SK-N-DZ (cell line): ENCODE measurements around the gene FDXR.

Source experiments
- DNase-seq: peaks from one replicate; pipeline ENCODE4 v3.0.0-alpha.2; 2015; ENCODE audit warnings: low spot score

The FDXR gene

DNA sequence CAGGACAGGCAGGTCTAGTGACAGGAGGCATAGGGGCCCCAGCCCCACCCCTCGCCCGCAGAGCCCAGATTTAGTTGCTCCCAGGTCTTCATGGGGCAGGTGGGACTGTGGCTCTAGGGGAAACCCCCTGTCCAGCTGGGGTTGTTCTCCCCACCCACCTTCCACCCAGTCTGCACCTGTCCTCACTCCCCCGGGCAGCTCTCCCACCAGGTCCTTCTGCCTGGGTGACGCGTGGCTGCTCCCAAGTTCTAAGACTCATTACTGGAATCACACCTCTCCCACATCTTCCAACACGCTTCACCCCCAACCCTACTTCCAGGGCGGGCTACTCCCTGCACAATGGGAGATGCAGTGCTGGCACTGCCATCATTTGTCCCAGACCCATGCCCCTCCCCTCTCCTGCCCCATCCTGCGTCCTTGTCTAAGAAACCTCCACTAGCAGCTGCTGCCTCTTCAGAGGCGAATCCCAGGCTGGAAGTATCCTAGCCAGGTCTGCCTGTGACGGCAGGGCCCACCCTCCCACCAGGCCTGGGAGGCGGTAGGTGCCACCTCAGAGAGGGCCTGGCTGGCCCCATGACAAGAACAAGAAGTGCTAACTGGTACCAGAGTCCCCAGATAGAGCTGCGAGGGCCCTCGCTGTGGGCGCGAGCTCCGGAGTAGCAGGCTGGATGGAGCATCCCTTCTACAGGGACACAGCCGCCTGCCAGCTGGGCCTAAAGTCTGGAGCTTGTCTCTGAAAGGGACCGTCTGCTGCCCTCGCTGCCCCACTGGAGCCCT is 35.9 kb downstream of the FDXR start:
- no peak for DNase-seq

DNA sequence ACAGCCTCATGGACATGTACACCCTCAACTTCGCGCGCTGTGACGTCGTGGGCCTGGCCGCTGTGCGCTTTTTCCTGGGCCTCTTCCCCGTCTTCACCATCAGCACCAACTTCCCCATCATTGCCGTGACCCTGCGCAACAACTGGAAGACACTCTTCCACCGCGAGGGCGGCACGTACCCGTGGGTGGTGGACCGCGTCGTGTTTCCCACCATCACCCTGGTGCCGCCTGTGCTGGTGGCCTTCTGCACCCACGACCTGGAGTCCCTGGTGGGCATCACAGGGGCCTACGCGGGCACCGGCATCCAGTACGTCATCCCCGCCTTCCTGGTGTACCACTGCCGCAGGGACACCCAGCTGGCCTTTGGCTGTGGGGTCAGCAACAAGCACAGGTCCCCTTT is 36.6 kb downstream of the FDXR start:
- DNase-seq: no peak

DNA sequence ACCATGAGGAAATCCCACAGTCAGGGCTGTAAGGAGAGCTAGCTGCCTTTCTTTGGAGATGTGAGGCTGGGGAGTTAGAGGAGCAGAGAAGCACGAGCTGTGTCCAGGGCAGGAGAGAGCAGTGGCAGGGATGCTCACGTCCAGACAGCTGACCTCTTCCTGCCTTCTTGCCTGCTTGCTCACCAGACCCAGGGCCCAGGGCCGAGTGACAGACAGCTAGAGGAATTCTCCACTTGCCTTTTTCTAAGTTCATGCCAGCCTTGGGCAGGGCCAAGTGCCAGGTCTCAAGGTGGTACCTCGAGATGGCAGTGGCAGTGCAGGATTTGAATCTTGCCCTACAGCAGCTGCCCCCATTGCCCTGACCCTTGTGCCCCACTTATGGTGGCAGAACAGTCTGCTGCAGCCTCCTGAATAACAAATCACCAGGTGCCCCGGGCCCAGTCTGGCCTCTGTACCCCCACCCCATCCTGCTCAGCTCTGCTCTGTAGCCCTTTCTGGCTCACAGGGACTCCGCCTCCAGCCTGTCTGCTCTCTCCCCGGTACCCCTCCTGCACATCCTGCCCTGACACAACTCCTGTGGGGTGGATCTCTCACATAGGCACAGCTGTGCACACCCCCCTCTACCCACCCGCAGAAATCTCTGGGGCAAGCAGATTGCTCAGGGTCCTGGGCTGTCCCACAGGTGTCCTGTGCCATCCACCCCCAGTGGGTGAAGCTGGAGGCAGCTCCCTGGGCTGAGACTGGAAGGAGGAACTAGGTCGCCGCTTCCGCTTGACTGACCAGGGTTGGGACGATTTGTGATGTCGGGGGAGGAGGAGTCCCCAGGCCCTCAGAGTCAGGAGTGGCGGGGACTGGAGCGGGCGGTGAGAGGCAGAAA is 39.1 kb downstream of the FDXR start:
- peak; percentile 43 for DNase-seq

DNA sequence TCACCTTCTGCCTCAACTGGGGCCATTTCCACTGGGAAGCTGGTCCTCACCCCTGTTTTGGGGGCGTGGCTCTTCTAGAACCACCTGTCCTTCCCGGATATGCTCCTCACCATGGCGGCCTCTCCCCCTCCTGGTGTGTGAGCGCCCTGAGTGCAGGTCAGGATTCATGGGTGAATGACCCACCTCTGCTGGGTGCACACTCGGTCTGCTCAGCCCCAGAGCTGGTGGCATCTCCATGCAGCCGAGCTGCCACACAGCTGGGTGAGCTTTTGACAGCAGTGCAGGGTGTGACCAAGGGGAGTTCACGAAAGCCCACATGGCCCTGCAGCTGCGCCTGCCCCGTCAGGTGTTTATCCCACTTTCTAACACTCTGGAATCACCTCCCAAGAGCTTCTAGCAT is 40.4 kb downstream of the FDXR start:
- DNase-seq: no peak

DNA sequence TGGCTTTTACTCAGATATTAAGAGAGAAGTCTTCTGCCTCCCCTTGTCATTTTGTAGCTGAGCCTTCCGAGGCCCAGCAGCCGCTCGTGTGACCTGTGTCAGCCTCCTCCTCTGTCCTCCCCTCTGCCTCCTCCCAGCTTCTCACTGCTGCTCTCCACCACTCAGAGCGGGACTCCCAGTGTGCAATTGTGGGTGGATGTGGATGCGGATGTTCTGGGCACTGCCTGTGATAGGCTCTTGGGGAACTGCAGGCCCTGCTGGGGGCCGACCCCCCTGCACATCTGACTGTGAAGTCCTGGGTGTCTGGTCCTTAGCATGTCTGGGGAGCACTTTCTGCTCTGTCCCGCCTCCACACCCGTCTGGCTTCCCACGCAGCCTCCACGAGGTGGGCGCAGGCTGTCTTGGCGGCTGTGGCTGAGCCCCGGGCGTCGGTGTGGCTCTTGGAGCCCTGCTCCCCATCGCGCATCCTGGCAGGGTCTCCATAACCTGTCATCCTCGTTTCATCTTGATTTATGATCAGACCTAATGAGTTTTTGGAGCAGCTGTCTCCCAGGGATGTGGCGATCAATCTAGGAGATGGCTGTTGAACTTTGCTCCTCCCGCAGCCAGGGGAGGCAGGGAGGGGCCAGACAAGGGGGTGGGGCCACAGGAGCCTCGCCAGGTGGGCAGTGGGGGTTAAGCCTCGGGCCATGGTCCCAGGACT is 41.2 kb downstream of the FDXR start:
- DNase-seq: peak; percentile 91

DNA sequence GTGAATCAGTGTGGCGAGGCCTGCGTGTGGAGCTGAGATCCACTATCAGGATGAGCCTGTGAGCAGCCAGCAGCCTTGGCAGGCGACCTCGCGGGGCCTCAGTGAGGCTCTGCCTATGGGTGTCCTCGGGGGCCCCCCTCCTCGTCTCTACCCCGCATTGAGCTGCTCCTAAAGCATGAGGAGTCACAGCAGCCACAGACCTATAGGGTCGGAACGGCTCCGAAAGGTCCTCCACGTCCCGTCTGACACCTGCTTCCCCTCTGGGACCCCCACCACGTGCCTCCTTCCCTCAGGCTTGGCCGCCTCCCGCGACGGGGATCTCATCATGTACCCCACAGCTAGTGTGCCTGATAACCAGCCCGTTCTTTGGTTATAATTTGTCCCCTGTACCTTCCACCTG is 41.9 kb downstream of the FDXR start:
- DNase-seq: no peak

DNA sequence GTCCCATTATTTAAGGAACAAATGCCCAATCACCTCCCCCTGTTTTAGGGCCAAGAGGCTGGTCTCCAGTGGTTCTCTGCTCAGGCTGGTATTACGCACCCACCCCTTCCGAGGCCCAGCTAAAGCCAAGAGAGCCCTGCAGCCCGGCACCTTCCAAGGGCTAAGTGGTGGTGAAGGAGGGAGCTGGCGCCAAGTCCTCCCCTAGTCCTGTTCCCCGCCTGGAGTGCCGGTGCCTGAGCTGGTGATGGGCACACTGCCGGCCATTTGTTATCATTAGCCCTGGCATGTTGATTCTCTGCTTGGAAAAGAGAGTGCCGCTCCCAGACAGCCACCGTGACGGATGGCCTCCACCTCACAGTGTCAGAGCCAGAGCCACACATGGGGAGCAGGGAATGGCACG is 45.0 kb downstream of the FDXR start:
- DNase-seq: no peak

DNA sequence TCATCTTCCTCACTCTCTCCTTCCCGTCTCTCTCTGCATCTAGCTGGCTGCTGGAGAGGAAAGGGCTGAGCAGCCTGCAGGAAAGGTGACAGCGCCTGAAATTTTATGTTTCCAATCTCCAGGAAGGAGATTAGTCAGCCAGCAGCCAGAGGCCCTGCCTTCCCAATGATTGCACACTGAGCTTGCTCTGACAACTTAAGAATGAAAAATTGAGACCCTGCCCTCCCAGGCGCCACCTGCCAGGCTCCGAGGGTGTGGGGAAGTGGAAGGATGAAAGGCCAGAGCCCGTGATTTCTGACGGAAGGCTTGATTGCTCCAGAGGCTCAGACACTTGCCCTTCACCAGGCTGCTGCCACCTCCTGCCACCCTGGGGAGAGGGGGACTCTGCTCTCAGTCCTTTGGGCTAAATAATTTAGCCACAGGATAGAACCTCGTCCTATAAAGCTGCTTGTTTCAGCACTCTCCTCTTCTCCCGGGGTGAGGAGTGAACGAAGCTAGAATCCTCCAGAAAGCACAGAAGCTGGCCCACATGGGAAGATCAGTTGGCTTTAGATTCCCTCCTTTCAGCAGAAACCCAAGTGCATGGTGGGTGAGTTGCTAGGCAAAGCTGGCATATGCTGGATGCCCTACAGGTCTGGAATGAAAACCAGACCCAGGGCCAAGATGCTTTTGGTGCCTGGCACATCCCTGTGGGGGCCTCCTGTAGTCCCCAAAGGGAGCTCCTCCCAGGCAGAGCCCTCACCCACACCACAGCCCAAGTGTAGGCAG is 46.7 kb downstream of the FDXR start:
- DNase-seq: no peak

DNA sequence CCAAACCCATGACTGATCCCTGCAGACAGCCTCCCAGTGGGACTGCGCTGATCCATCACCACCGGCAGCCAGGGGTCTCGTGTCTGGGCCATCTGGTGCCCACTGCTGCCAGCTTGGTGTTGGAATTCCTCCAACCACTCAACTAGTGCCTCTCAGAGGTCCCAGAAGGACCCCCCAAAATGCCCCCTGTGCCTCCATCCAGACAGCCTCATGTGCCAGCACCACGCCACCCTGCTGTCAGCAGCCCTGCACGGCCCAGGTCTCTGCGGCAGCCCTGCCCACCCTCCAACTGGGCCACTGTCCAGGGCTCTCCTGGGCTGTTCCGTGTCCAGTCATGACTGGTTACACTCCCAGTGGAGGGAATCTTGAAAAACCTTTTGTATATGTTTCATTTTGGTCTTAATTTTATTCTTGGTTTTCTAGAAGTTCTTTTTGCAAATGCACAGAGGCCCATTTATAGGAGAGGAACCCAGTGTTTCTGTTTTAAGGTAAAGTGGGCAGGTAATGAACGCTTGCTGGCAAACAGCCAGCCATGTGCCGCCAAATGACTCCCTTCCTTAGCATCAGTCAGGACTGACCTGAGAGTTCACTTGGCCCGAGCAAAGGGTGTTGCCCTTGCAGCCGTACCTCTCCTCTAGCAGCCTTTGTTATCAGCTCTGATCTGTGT is 47.7 kb downstream of the FDXR start:
- no peak for DNase-seq

DNA sequence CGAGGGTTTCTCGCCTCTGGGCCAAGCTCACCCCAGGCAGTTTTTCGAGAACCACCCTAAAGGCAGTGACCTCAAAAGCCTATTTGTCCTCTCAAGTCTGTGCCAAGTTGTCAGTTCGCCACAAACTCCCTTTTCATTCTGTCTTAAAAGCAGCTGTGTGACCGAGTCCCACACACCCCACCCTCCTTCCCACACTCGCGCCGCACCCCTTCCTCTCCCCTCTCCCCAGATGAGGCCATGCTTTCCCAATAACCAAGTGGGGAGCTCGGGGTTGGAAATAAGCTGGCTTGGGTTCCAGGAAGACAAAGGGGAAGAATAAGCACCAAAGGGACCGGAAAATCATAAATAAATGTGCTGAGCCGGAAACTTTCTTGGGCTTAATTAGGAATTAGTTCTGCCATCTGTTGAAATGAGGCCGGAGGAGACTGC is 49.8 kb downstream of the FDXR start:
- DNase-seq: no peak

DNA sequence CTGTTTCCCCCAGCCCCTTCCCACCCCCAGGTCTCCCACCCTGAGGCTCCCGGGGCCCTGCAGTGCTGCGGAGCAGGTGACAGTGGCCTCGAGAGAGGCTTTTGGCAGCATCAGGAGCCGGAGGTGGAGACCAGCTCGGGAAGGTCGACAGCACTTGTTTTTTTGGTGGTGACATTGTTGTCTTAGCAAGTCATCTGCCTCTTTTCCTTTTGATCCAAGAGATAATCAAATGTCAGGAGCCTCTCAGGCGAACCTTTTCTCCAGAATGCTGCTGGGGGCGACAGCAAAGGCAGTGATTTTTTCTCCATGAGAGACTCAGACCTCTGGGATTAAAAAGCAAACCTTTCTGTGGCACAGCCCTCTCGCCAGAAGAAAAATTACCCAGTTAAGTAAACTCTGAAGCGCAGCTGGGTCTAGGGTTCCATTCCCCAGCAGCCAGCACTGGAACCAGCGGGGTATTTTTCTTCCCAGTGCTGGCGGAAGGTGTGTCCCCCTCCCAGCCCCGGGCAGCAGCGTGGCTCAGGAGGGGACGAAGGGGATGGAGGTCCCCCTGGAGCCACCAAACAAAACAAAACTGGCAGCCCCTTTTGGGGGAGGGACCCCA is 50.4 kb downstream of the FDXR start:
- DNase-seq: no peak

DNA sequence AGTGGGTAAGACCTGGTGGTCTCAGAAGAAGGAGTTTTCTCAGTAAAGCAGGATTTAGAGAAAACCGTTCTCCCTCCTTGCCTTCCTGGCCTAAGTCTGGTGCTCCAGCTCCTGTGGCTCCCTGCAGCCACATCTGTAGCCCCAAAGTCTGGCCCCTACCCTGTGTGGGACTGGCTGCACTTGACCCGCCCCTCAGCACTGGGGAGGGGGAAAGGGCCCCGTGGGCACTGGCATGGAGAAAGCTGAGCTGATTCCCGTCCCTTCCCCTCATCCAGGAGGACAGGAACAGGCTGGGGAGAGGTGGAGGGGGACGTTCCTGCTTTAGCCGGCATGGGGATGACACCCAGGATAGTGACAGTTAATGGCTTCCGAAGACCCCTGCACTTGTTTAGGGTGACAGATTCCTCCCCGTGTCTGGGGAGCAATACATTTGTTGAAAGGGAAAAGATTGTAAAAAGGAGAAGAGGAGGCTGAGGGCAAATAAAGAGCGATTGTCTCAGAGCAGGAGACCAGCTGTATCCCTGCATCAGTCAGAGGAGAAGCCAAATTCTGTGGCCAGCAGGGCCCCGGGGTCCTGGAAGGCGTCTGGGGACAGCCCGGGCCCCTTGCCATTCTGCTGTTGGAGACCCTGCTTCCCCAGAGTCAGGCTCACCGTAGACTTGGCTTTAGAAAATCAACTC is 51.0 kb downstream of the FDXR start:
- no peak for DNase-seq

DNA sequence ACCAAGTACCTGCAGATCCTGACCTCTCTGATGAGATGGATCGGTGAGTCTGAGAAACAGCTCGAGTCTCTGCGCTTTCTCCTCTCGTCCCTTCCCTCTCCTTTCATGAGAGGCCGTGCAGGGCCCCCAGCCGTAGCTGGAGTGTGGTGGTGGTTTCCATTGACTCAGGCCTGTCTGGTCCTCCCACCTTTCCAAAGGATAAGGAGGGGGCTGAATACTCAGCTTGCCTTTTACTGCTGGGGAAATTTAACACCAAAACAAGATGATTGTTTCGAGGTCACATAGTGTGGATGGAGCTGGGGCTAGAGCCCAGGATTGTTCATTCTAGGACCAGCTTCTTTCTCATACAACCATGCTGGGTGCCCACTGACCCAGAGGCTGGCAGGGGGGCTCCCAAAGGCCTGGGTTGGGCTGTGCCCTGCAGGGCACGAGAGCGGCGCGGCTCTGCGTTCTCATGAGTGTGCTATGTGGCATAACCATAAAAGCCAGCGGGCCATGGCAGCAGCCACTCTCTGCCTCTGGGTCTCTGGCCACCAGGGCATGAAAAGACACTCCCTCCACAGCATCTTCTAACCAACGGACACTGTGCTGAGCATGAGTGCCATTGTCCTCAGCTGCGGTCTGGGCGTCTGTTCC is 52.9 kb downstream of the FDXR start:
- no peak for DNase-seq

DNA sequence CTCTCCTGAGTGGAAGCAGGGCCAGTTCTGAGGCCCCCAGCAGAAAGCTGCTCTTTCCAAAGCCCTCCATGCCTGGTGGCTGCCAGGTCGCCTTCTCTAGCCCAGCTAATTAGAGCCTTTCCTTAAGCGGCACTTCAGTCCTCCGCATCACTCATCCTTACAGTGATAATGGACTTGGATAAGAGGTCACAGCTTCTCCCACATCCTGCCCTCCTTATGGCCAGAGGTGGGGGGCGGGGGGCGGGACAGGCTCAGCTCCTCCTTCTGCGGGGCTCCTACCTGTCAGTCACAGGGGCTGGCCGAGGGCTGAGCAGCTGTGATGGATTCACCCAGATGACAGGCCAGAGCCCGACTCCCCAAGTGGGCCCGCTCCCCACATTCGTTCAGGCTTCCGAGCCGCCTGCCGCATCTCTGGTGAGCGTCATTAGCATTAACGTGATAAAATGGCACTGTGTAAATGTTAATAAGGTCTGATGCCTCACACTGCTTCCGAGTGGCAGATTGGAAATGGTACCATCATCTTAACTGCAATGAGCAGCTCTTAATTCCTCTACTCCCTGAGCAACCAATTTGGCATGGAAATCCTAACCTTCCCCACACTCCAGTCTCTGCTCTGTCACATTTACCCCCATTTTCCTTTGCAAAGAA is 54.4 kb downstream of the FDXR start:
- no peak for DNase-seq

DNA sequence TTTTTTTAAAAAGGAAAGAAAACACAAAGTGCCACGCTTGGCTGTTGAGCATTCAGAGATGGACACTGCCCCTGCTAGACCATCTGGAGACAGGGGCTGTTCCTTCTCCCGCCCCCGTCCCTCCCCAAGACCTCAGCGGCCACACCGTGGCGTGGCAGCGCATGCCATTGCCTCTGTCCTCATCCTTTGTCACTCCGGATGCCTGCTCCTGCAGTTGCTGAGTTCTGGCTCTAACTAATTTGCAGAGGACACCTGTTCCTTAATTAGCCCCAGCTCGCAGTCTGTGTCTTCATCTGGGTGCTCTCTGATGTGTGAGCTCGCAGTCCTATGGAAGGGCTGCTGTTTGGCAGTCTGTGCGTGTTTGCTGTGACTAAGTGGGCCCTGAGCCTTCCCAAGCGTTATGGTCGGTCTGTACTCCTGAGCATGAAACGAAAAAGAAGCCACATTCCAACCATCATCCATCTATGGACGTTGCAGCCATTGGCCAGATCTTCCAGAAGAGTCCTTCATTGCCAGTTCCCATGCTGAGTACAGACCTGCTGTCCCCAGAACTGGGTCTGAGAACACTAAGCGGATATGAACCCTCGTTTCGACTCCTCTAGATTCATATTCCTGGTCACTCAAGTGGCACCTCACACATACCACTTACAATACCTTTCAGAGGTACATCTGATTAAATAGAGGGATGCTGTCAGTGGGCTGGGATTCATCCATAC is 55.7 kb downstream of the FDXR start:
- no peak for DNase-seq

DNA sequence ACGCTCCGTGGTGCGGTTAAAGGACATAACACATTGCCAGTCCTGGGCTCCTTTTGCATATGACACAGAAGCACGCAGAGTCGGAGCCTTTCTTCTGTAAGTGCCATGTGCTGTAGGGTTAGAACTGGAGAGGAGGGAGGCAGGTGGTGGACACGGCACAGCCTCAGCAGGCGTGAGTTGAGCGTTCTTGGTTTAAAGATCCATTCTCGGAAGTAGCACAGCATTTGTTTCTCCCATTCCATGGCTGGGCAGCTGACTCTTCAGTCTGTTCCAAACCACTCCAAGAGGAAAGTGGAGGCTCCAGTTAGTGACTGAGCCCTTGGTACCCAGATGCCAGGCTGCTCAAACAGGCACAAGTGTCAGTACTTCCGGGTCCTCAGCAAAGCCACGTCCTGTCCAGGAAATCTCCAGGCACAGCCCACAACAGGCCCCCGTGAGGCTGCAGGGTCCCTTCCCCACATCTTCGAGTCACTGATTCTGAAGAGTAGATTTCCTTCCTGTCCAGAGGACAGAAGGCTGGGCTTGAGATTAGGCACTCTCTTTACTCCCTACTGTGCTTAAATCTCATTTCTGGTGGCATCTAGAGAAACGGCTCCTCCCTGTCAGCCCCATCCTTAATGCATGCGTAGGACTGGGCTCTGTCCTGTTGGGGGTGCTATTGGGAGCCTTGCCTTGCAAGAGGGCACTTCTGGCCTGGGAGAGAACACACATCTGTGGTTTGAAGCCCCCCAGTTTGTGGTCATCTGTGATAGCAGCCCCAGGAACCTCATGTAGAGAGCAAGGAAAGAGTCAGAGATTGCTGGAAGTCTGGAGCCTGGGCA is 57.0 kb downstream of the FDXR start:
- DNase-seq: no peak

DNA sequence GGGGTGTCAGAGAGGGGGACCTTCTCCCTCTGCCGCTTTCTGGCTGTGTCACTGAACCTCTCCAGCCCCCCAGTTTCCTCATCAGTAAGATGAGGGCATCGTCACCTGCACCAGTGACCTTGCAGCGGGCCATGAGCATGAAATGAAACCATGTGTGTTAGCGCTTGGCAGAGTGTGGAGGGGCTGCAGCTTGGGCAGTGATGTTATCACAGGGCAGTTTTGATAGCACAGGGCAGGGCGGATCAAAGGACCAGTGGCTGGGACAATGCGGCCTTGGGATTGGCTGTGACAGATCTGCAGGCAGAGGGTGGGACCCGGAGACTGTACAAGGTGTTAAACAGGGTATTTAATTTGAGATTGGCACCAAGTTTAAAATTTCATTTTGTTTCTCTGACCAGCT is 57.7 kb downstream of the FDXR start:
- no peak for DNase-seq
